ENCODE results near the gene DCLK1. TPM values are rescaled to one million over a fixed set of nuclear protein-coding genes. Genes with fewer than 3 reads are reported as not detected.

Gene DCLK1
- total RNA-seq, 1 experiment from 2014 or later = not detected

DNA sequence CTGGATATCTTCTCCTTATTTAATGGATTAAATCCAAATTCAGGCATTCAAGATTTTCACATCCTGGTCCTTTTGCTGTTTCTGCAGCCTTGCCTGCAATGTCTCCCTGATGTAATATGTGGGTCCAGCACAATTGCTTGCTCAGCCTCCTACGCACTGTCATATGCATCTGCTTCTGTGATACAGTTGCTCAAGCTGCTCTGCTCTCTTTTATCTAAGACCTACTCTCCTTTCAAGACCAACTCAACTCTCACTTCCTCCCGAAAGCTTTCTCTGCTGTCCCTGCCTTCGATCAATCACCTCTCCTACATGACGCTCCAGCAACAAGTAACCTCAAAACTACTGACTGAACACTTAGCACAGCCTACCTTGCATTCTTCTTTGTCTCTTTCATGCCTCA, 138.2 kb downstream of the DCLK1 start:
- DNase-seq (ENCODE audit: low read depth, low spot score) (no peak), ATAC-seq (no peak)
- no TSS peak for BruUV-seq (replicated peaks)
- Histone ChIP-seq H3K4me3 (ENCODE audit: low read depth in 2 of 2, low read length in 2 of 2) (no peak overlapping the region), H3K4me1 (ENCODE audit: control insufficient read depth, insufficient read depth, low read length) (no peaks in the 10 kb centered on the region), H3K36me3 (ENCODE audit: control insufficient read depth, insufficient read depth, low read length) (no peaks in the 10 kb centered on the region), H3K27me3 (ENCODE audit: control insufficient read depth, insufficient read depth, low read length) (no peaks in the 10 kb centered on the region), H3K9me3 (ENCODE audit: control insufficient read depth, insufficient read depth, low read depth, low read length) (no peaks in the 10 kb centered on the region), H3K27ac (ENCODE audit: low read length) (no peak overlapping the region)
- ChIA-PET POLR2A (no interaction called here), CTCF (no interaction called here)
- intact Hi-C loops (cut with micrococcal nuclease; ENCODE audit: unreplicated experiment) = no loop called here
- no peak for TF ChIP-seq SIN3A (IDR thresholded peaks at IDR 0.05; ENCODE audit: borderline replicate concordance, insufficient read depth, low read depth, low read length)
- no peak for TF ChIP-seq TCF7L2 (IDR thresholded peaks at IDR 0.05; ENCODE audit: low read depth, low read length)
- TF ChIP-seq, protein P1, sequence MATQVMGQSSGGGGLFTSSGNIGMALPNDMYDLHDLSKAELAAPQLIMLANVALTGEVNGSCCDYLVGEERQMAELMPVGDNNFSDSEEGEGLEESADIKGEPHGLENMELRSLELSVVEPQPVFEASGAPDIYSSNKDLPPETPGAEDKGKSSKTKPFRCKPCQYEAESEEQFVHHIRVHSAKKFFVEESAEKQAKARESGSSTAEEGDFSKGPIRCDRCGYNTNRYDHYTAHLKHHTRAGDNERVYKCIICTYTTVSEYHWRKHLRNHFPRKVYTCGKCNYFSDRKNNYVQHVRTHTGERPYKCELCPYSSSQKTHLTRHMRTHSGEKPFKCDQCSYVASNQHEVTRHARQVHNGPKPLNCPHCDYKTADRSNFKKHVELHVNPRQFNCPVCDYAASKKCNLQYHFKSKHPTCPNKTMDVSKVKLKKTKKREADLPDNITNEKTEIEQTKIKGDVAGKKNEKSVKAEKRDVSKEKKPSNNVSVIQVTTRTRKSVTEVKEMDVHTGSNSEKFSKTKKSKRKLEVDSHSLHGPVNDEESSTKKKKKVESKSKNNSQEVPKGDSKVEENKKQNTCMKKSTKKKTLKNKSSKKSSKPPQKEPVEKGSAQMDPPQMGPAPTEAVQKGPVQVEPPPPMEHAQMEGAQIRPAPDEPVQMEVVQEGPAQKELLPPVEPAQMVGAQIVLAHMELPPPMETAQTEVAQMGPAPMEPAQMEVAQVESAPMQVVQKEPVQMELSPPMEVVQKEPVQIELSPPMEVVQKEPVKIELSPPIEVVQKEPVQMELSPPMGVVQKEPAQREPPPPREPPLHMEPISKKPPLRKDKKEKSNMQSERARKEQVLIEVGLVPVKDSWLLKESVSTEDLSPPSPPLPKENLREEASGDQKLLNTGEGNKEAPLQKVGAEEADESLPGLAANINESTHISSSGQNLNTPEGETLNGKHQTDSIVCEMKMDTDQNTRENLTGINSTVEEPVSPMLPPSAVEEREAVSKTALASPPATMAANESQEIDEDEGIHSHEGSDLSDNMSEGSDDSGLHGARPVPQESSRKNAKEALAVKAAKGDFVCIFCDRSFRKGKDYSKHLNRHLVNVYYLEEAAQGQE (IDR thresholded peaks at IDR 0.05; ENCODE audit: insufficient read depth in 1 of 2, low read depth in 2 of 2, low read length in 1 of 2) = no peak
- TF ChIP-seq POLR2AphosphoS5 (IDR thresholded peaks at IDR 0.05; ENCODE audit: low read depth, low read length) = no peak
- TF ChIP-seq, protein P2, sequence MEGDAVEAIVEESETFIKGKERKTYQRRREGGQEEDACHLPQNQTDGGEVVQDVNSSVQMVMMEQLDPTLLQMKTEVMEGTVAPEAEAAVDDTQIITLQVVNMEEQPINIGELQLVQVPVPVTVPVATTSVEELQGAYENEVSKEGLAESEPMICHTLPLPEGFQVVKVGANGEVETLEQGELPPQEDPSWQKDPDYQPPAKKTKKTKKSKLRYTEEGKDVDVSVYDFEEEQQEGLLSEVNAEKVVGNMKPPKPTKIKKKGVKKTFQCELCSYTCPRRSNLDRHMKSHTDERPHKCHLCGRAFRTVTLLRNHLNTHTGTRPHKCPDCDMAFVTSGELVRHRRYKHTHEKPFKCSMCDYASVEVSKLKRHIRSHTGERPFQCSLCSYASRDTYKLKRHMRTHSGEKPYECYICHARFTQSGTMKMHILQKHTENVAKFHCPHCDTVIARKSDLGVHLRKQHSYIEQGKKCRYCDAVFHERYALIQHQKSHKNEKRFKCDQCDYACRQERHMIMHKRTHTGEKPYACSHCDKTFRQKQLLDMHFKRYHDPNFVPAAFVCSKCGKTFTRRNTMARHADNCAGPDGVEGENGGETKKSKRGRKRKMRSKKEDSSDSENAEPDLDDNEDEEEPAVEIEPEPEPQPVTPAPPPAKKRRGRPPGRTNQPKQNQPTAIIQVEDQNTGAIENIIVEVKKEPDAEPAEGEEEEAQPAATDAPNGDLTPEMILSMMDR (IDR thresholded peaks at IDR 0.05) = no peak
- in situ Hi-C loops (cut with HindIII; ENCODE audit: low pct_unique_long_range_greater_than_20kb, low sequenced_read_pairs) = no loop called here

DNA sequence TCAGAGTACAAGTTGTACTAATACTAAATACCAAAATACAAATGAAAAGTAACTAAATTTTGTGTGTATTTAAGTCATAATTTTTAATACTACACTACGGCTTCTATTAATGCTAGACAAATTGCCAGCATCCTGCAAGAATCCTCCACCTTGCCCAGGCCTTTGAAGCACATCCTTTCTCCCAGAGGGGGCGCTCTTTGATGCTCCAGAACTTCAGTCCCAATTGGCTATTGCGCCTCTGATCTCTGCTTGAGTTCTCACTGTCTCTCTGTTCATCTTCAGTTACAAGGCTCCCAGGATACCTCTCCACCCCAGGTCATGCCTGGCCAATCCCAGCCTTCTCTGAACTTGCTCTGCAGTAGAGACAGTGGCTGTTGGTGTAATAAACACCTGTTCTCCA, 141.0 kb downstream of the DCLK1 start:
- Histone ChIP-seq H3K9me3 (ENCODE audit: control insufficient read depth, insufficient read depth, low read depth, low read length) (no peaks in the 10 kb centered on the region), H3K27me3 (ENCODE audit: control insufficient read depth, insufficient read depth, low read length) (no peaks in the 10 kb centered on the region), H3K36me3 (ENCODE audit: control insufficient read depth, insufficient read depth, low read length) (no peaks in the 10 kb centered on the region), H3K27ac (ENCODE audit: low read length) (no peak overlapping the region), H3K4me1 (ENCODE audit: control insufficient read depth, insufficient read depth, low read length) (no peaks in the 10 kb centered on the region), H3K4me3 (ENCODE audit: low read depth in 2 of 2, low read length in 2 of 2) (no peak overlapping the region)
- in situ Hi-C loops (cut with HindIII; ENCODE audit: low pct_unique_long_range_greater_than_20kb, low sequenced_read_pairs) = no loop called here
- CTCF ChIA-PET = no interaction called here
- POLR2A ChIA-PET = no interaction called here
- TF ChIP-seq TCF7L2 (IDR thresholded peaks at IDR 0.05; ENCODE audit: low read depth, low read length) (no peak), POLR2AphosphoS5 (IDR thresholded peaks at IDR 0.05; ENCODE audit: low read depth, low read length) (no peak), SIN3A (IDR thresholded peaks at IDR 0.05; ENCODE audit: borderline replicate concordance, insufficient read depth, low read depth, low read length) (no peak)
- TF ChIP-seq, protein P1 (IDR thresholded peaks at IDR 0.05; ENCODE audit: insufficient read depth in 1 of 2, low read depth in 2 of 2, low read length in 1 of 2) = no peak
- TF ChIP-seq, protein P2 (IDR thresholded peaks at IDR 0.05) = no peak
- intact Hi-C loops (cut with micrococcal nuclease; ENCODE audit: unreplicated experiment) = no loop called here
- DNase-seq (ENCODE audit: low read depth, low spot score) (no peak), ATAC-seq (no peak)
- no TSS peak for BruUV-seq (replicated peaks)
